Ishikawa (cell line): ENCODE measurements around the gene LINC01488.

Experiments
- CEBPB ChIP-seq: IDR thresholded peaks from 2 replicates; pipeline ENCODE4 v1.6.1; 2012
- CREB1 ChIP-seq: IDR thresholded peaks from 2 replicates; pipeline ENCODE4 v1.6.1; 2012; ENCODE audit warnings: low read depth
- EGR1 ChIP-seq: IDR thresholded peaks from 2 replicates; pipeline ENCODE4 v1.6.1; 2012
- EP300 ChIP-seq: IDR thresholded peaks from 2 replicates; pipeline ENCODE4 v1.6.1; 2012; ENCODE audit warnings: borderline replicate concordance
- FOXM1 ChIP-seq: IDR thresholded peaks from 2 replicates; pipeline ENCODE4 v1.6.1; 2012; ENCODE audit warnings: low read depth, borderline replicate concordance
- NFIC ChIP-seq: IDR thresholded peaks from 2 replicates; pipeline ENCODE4 v1.6.1; 2012
- RAD21 ChIP-seq: IDR thresholded peaks from 2 replicates; pipeline ENCODE4 v1.6.1; 2012; ENCODE audit warnings: low read depth
- REST ChIP-seq: IDR thresholded peaks from 2 replicates; pipeline ENCODE4 v1.6.1; 2012; ENCODE audit warnings: low read depth, mild to moderate bottlenecking
- TAF1 ChIP-seq: IDR thresholded peaks from 2 replicates; pipeline ENCODE4 v1.6.1; 2012; ENCODE audit warnings: low read depth, mild to moderate bottlenecking
- TCF12 ChIP-seq: IDR thresholded peaks from 2 replicates; pipeline ENCODE4 v1.6.1; 2012; ENCODE audit warnings: low read depth
- TEAD4 ChIP-seq: IDR thresholded peaks from 2 replicates; pipeline ENCODE4 v1.6.1; 2012
- YY1 ChIP-seq: IDR thresholded peaks from 2 replicates; pipeline ENCODE4 v1.6.1; 2012; ENCODE audit warnings: low read depth
- ZBTB7A ChIP-seq: IDR thresholded peaks from 2 replicates; pipeline ENCODE4 v1.6.1; 2012; ENCODE audit warnings: low read depth
- TF ChIP-seq, protein P1 (sequence below): IDR thresholded peaks from 2 replicates; pipeline ENCODE4 v1.6.1; 2012
- TF ChIP-seq, protein P2 (sequence below): IDR thresholded peaks from 2 replicates; pipeline ENCODE4 v1.6.1; 2012

LINC01488 gene

GRCh38 chr11:69468911-69469885 lies 12.3 kb upstream of the LINC01488 start:
- TF ChIP-seq, protein P1, sequence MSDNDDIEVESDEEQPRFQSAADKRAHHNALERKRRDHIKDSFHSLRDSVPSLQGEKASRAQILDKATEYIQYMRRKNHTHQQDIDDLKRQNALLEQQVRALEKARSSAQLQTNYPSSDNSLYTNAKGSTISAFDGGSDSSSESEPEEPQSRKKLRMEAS: no peak
- TF ChIP-seq ZBTB7A (no peak), CEBPB (no peak), CREB1 (no peak), TEAD4 (no peak), NFIC (no peak), EGR1 (no peak), YY1 (no peak), EP300 (no peak), FOXM1 (no peak), REST (no peak), TAF1 (no peak)
- TF ChIP-seq, protein P2, sequence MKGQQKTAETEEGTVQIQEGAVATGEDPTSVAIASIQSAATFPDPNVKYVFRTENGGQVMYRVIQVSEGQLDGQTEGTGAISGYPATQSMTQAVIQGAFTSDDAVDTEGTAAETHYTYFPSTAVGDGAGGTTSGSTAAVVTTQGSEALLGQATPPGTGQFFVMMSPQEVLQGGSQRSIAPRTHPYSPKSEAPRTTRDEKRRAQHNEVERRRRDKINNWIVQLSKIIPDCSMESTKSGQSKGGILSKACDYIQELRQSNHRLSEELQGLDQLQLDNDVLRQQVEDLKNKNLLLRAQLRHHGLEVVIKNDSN: no peak

GRCh38 chr11:69470301-69470700 lies 11.2 kb upstream of the LINC01488 start:
- TF ChIP-seq, protein P2: no peak
- no peak for TF ChIP-seq REST
- TF ChIP-seq YY1: no peak
- TF ChIP-seq CREB1: no peak
- no peak for TF ChIP-seq EGR1
- no peak for TF ChIP-seq CEBPB
- TF ChIP-seq, protein P1: no peak
- TF ChIP-seq RAD21: no peak
- TF ChIP-seq TEAD4: no peak
- TF ChIP-seq NFIC: no peak
- no peak for TF ChIP-seq TCF12
- TF ChIP-seq FOXM1: no peak
- TF ChIP-seq EP300: no peak
- no peak for TF ChIP-seq ZBTB7A
- no peak for TF ChIP-seq TAF1

- no peak for TF ChIP-seq CEBPB
- no peak for TF ChIP-seq TCF12
- no peak for TF ChIP-seq YY1
- no peak for TF ChIP-seq TEAD4
- TF ChIP-seq FOXM1: no peak
- TF ChIP-seq REST: no peak
- TF ChIP-seq CREB1: no peak
- TF ChIP-seq, protein P2: no peak
- TF ChIP-seq TAF1: no peak
- TF ChIP-seq EP300: no peak
- TF ChIP-seq, protein P1: no peak
- TF ChIP-seq RAD21: no peak
- no peak for TF ChIP-seq NFIC
- no peak for TF ChIP-seq ZBTB7A
Measured at GRCh38 chr11:69470793-69471728, 10.4 kb upstream of the LINC01488 start.
